HepG2 (cell line): ENCODE data around the gene LILRB2. TPM values are rescaled to one million over a fixed set of nuclear protein-coding genes. Genes with fewer than 3 reads are reported as not detected.

Experiments
- ATAC-seq: fragments of 200-7000 bp; cut with Tn5 transposase; 3 replicates; pipeline ENCODE4 v1.9.1; 2020; ENCODE audit warnings: mild to moderate bottlenecking, moderate library complexity
- BruUV-seq: library from RNA; stranded (reverse); fragments of 400-500 nt; replicated peaks from 2 replicates; lab custom pipeline; 2021; lab: Mats Ljungman, UMichigan
- CTCF ChIA-PET: fragments of 300-600 bp; formaldehyde crosslinking; extraction: SDS; loops from one replicate; lab custom pipeline; 2021; ENCODE audit warnings: low total read pairs, inconsistent platforms, low intra/inter-chr PET ratio; lab: Yijun Ruan, JAX
- POLR2A ChIA-PET: fragments of 350-600 bp; sonication (Branson Sonifier 250); formaldehyde crosslinking; loops from one replicate; lab custom pipeline; 2020; ENCODE audit warnings: antibody characterized with exemption, inconsistent platforms; lab: Yijun Ruan, JAX
- DNase-seq: peaks from one replicate; pipeline ENCODE4 v3.0.0-alpha.2; 2015; ENCODE audit warnings: low spot score
- FAIRE-seq: peaks from 3 replicates; lab custom pipeline; 2011; peaks lifted over from hg19 to GRCh38; lab: Jason Lieb, UNC
- H2AFZ ChIP-seq: one replicate; pipeline ENCODE4 v1.6.1; 2011; ENCODE audit warnings: low read length, inconsistent platforms
- H3K27ac ChIP-seq: fragments of 300-600 bp; 3 replicates; pipeline ENCODE4 v1.8.0; 2011; ENCODE audit warnings: mixed run types, mild to moderate bottlenecking, mixed read lengths, low read length, inconsistent platforms; ENCODE audit not compliant: insufficient read depth; ENCODE audit errors: extremely low read length
- H3K27me3 ChIP-seq, 2 experiments: fragments of 200-600 bp in 1 of 2; 2 replicates in 1 of 2; 3 replicates in 1 of 2; pipeline versions ENCODE4 v1.6.0 to v1.8.0; 2011; ENCODE audit warnings: low read length in 2 of 2, mild to moderate bottlenecking in 2 of 2, moderate library complexity in 2 of 2, inconsistent platforms in 1 of 2; ENCODE audit not compliant: insufficient read depth in 2 of 2, control insufficient read depth in 1 of 2
- H3K36me3 ChIP-seq, 2 experiments: fragments of 200-600 bp in 1 of 2; replicated peaks in 1 of 2; 2 replicates in 1 of 2; 3 replicates in 1 of 2; pipeline versions ENCODE4 v1.5.1 to v1.8.0; 2011; ENCODE audit warnings: low read length in 2 of 2, inconsistent platforms in 1 of 2; ENCODE audit not compliant: insufficient read depth in 2 of 2, control insufficient read depth in 1 of 2
- H3K4me1 ChIP-seq: 2 replicates; pipeline ENCODE4 v1.5.1; 2012; ENCODE audit warnings: low read length, inconsistent platforms; ENCODE audit not compliant: insufficient read depth
- H3K4me2 ChIP-seq: 2 replicates; pipeline ENCODE4 v1.6.0; 2011; ENCODE audit warnings: low read depth, low read length, inconsistent platforms
- H3K4me3 ChIP-seq, 3 experiments: fragments of 200-600 bp in 1 of 3; sonication (generic), shearing (Covaris generic) in 1 of 3; replicated peaks in 1 of 3; 2 replicates each; pipeline ENCODE4 v1.5.1; 2011 to 2016; ENCODE audit warnings: low read length in 3 of 3, inconsistent platforms in 2 of 3, low read depth in 2 of 3, mild to moderate bottlenecking in 2 of 3, control low read depth in 1 of 3, mixed read lengths in 1 of 3; ENCODE audit not compliant: insufficient read depth in 1 of 3
- H3K79me2 ChIP-seq: one replicate; pipeline ENCODE4 v1.6.1; 2011; ENCODE audit warnings: low read length, inconsistent platforms; ENCODE audit not compliant: insufficient read depth
- H3K9ac ChIP-seq: 2 replicates; pipeline ENCODE4 v1.6.0; 2011; ENCODE audit warnings: mild to moderate bottlenecking, low read depth, low read length, inconsistent platforms; ENCODE audit not compliant: insufficient read depth
- H3K9me3 ChIP-seq: 2 replicates; pipeline ENCODE4 v1.5.1; 2012; ENCODE audit warnings: mild to moderate bottlenecking, low read length
- H4K20me1 ChIP-seq: 2 replicates; pipeline ENCODE4 v1.6.0; 2011; ENCODE audit warnings: inconsistent platforms, mild to moderate bottlenecking, low read length, moderate library complexity; ENCODE audit not compliant: insufficient read depth
- ARID5B ChIP-seq: IDR thresholded peaks from 2 replicates; pipeline ENCODE4 v1.4.0; 2020; ENCODE audit warnings: mild to moderate bottlenecking, missing genetic modification reagents
- ATRX ChIP-seq: sonication (generic); formaldehyde crosslinking; IDR thresholded peaks from 2 replicates; pipeline ENCODE4 v1.4.0; 2020; ENCODE audit warnings: missing genetic modification reagents, borderline replicate concordance
- MAFF ChIP-seq: IDR thresholded peaks from 2 replicates; pipeline ENCODE4 v1.6.1; 2011; ENCODE audit warnings: low read depth, low read length, improper control_type of control experiment
- NFE2L1 ChIP-seq: sonication (generic); formaldehyde crosslinking; IDR thresholded peaks from 2 replicates; pipeline ENCODE4 v1.4.0; 2020; ENCODE audit warnings: missing genetic modification reagents, mild to moderate bottlenecking, borderline replicate concordance
- NFRKB ChIP-seq: fragments of 450-650 bp; IDR thresholded peaks from 2 replicates; pipeline ENCODE4 v1.6.1; 2017
- SNAPC5 ChIP-seq: sonication (generic); formaldehyde crosslinking; IDR thresholded peaks from 2 replicates; pipeline ENCODE4 v1.8.1; 2023; ENCODE audit warnings: mild to moderate bottlenecking, missing genetic modification reagents, borderline replicate concordance
- TEAD2 ChIP-seq: sonication (generic); formaldehyde crosslinking; IDR thresholded peaks from 2 replicates; pipeline ENCODE4 v1.9.0; 2021; ENCODE audit warnings: missing genetic modification reagents
- TERF1 ChIP-seq: sonication (generic); formaldehyde crosslinking; IDR thresholded peaks from 2 replicates; pipeline ENCODE4 v1.8.0; 2022; ENCODE audit warnings: mild to moderate bottlenecking, missing genetic modification reagents, moderate library complexity
- TOE1 ChIP-seq: sonication (generic); formaldehyde crosslinking; IDR thresholded peaks from 2 replicates; pipeline ENCODE4 v1.4.0; 2020; ENCODE audit warnings: mild to moderate bottlenecking, missing genetic modification reagents
- ZMAT5 ChIP-seq: sonication (generic); formaldehyde crosslinking; IDR thresholded peaks from 2 replicates; pipeline ENCODE4 v1.5.0; 2020; ENCODE audit warnings: mild to moderate bottlenecking, low read depth, missing genetic modification reagents, borderline replicate concordance
- ZMYM3 ChIP-seq: sonication (generic); formaldehyde crosslinking; IDR thresholded peaks from 2 replicates; pipeline ENCODE4 v1.5.1; 2020; ENCODE audit warnings: mild to moderate bottlenecking, missing genetic modification reagents
- ZNF18 ChIP-seq: sonication (generic); formaldehyde crosslinking; IDR thresholded peaks from 2 replicates; pipeline ENCODE4 v1.8.0; 2022; ENCODE audit warnings: mild to moderate bottlenecking, missing genetic modification reagents; ENCODE audit not compliant: insufficient replicate concordance
- ZNF383 ChIP-seq: sonication (generic); formaldehyde crosslinking; IDR thresholded peaks from 2 replicates; pipeline ENCODE4 v1.4.0; 2020; ENCODE audit warnings: missing genetic modification reagents, mild to moderate bottlenecking, borderline replicate concordance
- ZNF563 ChIP-seq: sonication (generic); formaldehyde crosslinking; IDR thresholded peaks from 2 replicates; pipeline ENCODE4 v1.8.0; 2022; ENCODE audit warnings: mild to moderate bottlenecking, moderate library complexity, missing genetic modification reagents
- ZNF691 ChIP-seq: sonication (generic); formaldehyde crosslinking; IDR thresholded peaks from 2 replicates; pipeline ENCODE4 v1.4.0; 2020; ENCODE audit warnings: missing genetic modification reagents, low read depth, mild to moderate bottlenecking, borderline replicate concordance
- ZNF704 ChIP-seq: sonication (generic); formaldehyde crosslinking; IDR thresholded peaks from 2 replicates; pipeline ENCODE4 v1.8.1; 2023; ENCODE audit warnings: mild to moderate bottlenecking, inconsistent platforms, moderate library complexity, missing genetic modification reagents, borderline replicate concordance
- WGBS: methylation state at CpG from one replicate; pipeline ENCODE4 v1.1.6; 2017; ENCODE audit warnings: low lambda C conversion rate; 5-methylcytosine and 5-hydroxymethylcytosine counted together
- in situ Hi-C: cut with HindIII; loops from 2 replicates; pipeline ENCODE4 v1.10.0; 2017; ENCODE audit warnings: low pct_unique_long_range_greater_than_20kb; ENCODE audit not compliant: extremely low pct_ligation_motif_present
- intact Hi-C: fragments of 100-400 bp; cut with micrococcal nuclease; formaldehyde crosslinking; loops from one replicate; pipeline ENCODE4 v1.10.0; 2022; ENCODE audit not compliant: unreplicated experiment
- polyA plus RNA-seq, 8 experiments: library from polyadenylated mRNA; depleted of rRNA in 3 of 8; stranded (reverse) in 7 of 8; unstranded in 1 of 8; fragments of >200 nt; fragmentation: Illumina TruSeq in 4 of 8; extraction: Trizol in 4 of 8; gene quantifications; 2 replicates each; pipeline versions ENCODE4 v1.2.1 to v1.2.3, GENCODE V29; 2011 to 2016; ENCODE audit warnings: low read depth in 4 of 8, missing spikeins in 1 of 8, mixed read lengths in 1 of 8; ENCODE audit not compliant: insufficient read depth in 1 of 8
- total RNA-seq, 5 experiments: library from RNA; depleted of rRNA; stranded (reverse); fragments of >200 nt; fragmentation: Illumina TruSeq; extraction: Trizol; gene quantifications; 2 replicates each; pipeline ENCODE4 v1.2.3, GENCODE V29; 2016; ENCODE audit warnings: low read depth in 1 of 5

LILRB2 gene
- total and polyA plus RNA-seq, 2 of the 13 experiments (the other 11 are each of a cell fraction or from before 2014, with no cell fraction given) = not detected

- Histone ChIP-seq H3K79me2 (no peaks in the 10 kb centered on the region), H4K20me1 (no peaks in the 10 kb centered on the region), H3K9ac (no peak overlapping the region), H3K27ac (no peak overlapping the region), H3K9me3 (no peaks in the 10 kb centered on the region), H3K4me1 (no peaks in the 10 kb centered on the region), H3K4me3 (no peak overlapping the region), H2AFZ (no peak overlapping the region), H3K27me3 (peaks cover 2 to 24% of the 10 kb centered on the region in 2 experiments; a peak in 4 of 5 replicates), H3K4me2 (no peak overlapping the region), H3K36me3 (no peaks in the 10 kb centered on the region)
- FAIRE-seq = no peak
- CTCF ChIA-PET = no interaction called here
- no TSS peak for BruUV-seq
- intact Hi-C loops (no loop called here), in situ Hi-C loops (no loop called here)
- POLR2A ChIA-PET = no interaction called here
- ATAC-seq = no peak
- DNase-seq = no peak
- WGBS = 0% methylated on average over 3 of the region's 3 CpGs
- TF ChIP-seq TERF1 = no peak
- TF ChIP-seq ZMAT5 = no peak
- no peak for TF ChIP-seq TEAD2
- TF ChIP-seq TOE1 (CRISPR knock-in tag) = no peak
- TF ChIP-seq ARID5B = no peak
- TF ChIP-seq ZNF691 (CRISPR knock-in tag) = no peak
- TF ChIP-seq ZNF563 (CRISPR knock-in tag) = no peak
- TF ChIP-seq NFE2L1 (CRISPR knock-in tag) = no peak
- no peak for TF ChIP-seq MAFF
- TF ChIP-seq NFRKB = no peak
- no peak for TF ChIP-seq ATRX (CRISPR knock-in tag)
- TF ChIP-seq ZMYM3 (CRISPR knock-in tag) = no peak
- no peak for TF ChIP-seq ZNF704 (CRISPR knock-in tag)
- TF ChIP-seq ZNF18 (CRISPR knock-in tag) = no peak
- TF ChIP-seq ZNF383 (CRISPR knock-in tag) = no peak
- TF ChIP-seq SNAPC5 (CRISPR knock-in tag) = no peak
These were observed 35.0 kb downstream of the LILRB2 start for GRCh38 chr19:54245936-54246335.
